DOHH2 (cell line): Measurements from ENCODE around the gene ACTN1.

Experiments used
- H3F3A ChIP-seq: fragments of 200-600 bp; sonication (generic), shearing (Covaris generic); 2 replicates; pipeline ENCODE4 v1.6.0; 2016; ENCODE audit warnings: antibody characterized with exemption, mild to moderate bottlenecking; ENCODE audit not compliant: control insufficient read depth, insufficient read depth
- H3K27ac ChIP-seq: fragments of 200-600 bp; sonication (generic); 2 replicates; pipeline ENCODE4 v1.5.1; 2014; ENCODE audit warnings: low read depth, mild to moderate bottlenecking, low read length, moderate library complexity
- H3K27me3 ChIP-seq: fragments of 200-600 bp; sonication (generic); 2 replicates; pipeline ENCODE4 v1.6.1; 2014; ENCODE audit warnings: mild to moderate bottlenecking, low read length, mixed read lengths; ENCODE audit not compliant: control insufficient read depth
- H3K36me3 ChIP-seq: fragments of 200-600 bp; sonication (generic); 2 replicates; pipeline ENCODE4 v1.6.1; 2014; ENCODE audit warnings: mild to moderate bottlenecking, low read length, moderate library complexity, mixed read lengths; ENCODE audit not compliant: control insufficient read depth
- H3K4me1 ChIP-seq: fragments of 200-600 bp; sonication (generic); 2 replicates; pipeline ENCODE4 v1.6.1; 2014; ENCODE audit warnings: mild to moderate bottlenecking, low read length, mixed read lengths; ENCODE audit not compliant: control insufficient read depth
- H3K4me2 ChIP-seq: fragments of 200-600 bp; sonication (generic); 2 replicates; pipeline ENCODE4 v1.6.0; 2014; ENCODE audit warnings: mild to moderate bottlenecking, low read length, moderate library complexity
- H3K4me3 ChIP-seq: fragments of 200-600 bp; sonication (generic); 2 replicates; pipeline ENCODE4 v1.5.1; 2014; ENCODE audit warnings: mild to moderate bottlenecking, low read length, mixed read lengths
- H3K79me2 ChIP-seq: fragments of 200-600 bp; sonication (generic); 2 replicates; pipeline ENCODE4 v1.6.1; 2014; ENCODE audit warnings: mild to moderate bottlenecking, low read length, mixed read lengths; ENCODE audit not compliant: control insufficient read depth
- H3K9me2 ChIP-seq: fragments of 200-600 bp; sonication (generic); replicated peaks from 2 replicates; pipeline ENCODE4 v1.6.1; 2014; ENCODE audit warnings: mild to moderate bottlenecking, low read length, mixed read lengths; ENCODE audit not compliant: control insufficient read depth
- H3K9me3 ChIP-seq: fragments of 200-600 bp; sonication (generic); 2 replicates; pipeline ENCODE4 v1.6.1; 2014; ENCODE audit warnings: antibody characterized with exemption, low read length, mixed read lengths; ENCODE audit not compliant: control insufficient read depth, insufficient read depth
- H4K20me1 ChIP-seq: fragments of 200-600 bp; sonication (generic); 2 replicates; pipeline ENCODE4 v1.6.0; 2014; ENCODE audit warnings: low read depth, mild to moderate bottlenecking, antibody characterized with exemption, low read length, moderate library complexity; ENCODE audit not compliant: control insufficient read depth, insufficient read depth
- CTCF ChIP-seq: fragments of 200-600 bp; sonication (generic); IDR thresholded peaks from one replicate; pipeline ENCODE4 v1.5.1; 2014; ENCODE audit warnings: antibody characterized with exemption, mild to moderate bottlenecking, low read depth, low read length; ENCODE audit not compliant: poor library complexity, severe bottlenecking
- EZH2phosphoT487 ChIP-seq: fragments of 200-600 bp; sonication (generic); IDR thresholded peaks from 2 replicates; pipeline ENCODE4 v1.6.1; 2017; ENCODE audit warnings: borderline replicate concordance, mild to moderate bottlenecking, antibody characterized with exemption, low read length, moderate library complexity, mixed read lengths

Gene ACTN1

GRCh38 chr14:68890173-68890931, 88.8 kb downstream of the ACTN1 start:
- no peak overlapping the region for H3K27ac ChIP-seq
- no peaks in the 10 kb centered on the region for H3F3A ChIP-seq
- H3K4me3 ChIP-seq = no peak overlapping the region
- no peaks in the 10 kb centered on the region for H3K4me1 ChIP-seq
- no peaks in the 10 kb centered on the region for H3K9me2 ChIP-seq
- H3K4me2 ChIP-seq = no peak overlapping the region
- H3K36me3 ChIP-seq = no peaks in the 10 kb centered on the region
- no peaks in the 10 kb centered on the region; the same call in 1 of the 2 replicates for H3K27me3 ChIP-seq
- no peaks in the 10 kb centered on the region for H3K79me2 ChIP-seq
- TF ChIP-seq EZH2phosphoT487 = no peak
- TF ChIP-seq CTCF = no peak
- no peaks in the 10 kb centered on the region for H3K9me3 ChIP-seq
- no peaks in the 10 kb centered on the region for H4K20me1 ChIP-seq

GRCh38 chr14:68888883-68889282, 90.2 kb downstream of the ACTN1 start:
- H4K20me1 ChIP-seq = no peaks in the 10 kb centered on the region
- H3K36me3 ChIP-seq = no peaks in the 10 kb centered on the region

GRCh38 chr14:68888025-68888850, 90.9 kb downstream of the ACTN1 start:
- H3K4me2 ChIP-seq = no peak overlapping the region
- no peaks in the 10 kb centered on the region for H4K20me1 ChIP-seq
- TF ChIP-seq CTCF (no peak), EZH2phosphoT487 (no peak)
- H3K27me3 ChIP-seq = no peaks in the 10 kb centered on the region; the same call in 1 of the 2 replicates
- no peaks in the 10 kb centered on the region for H3K9me2 ChIP-seq
- no peaks in the 10 kb centered on the region for H3F3A ChIP-seq
- H3K9me3 ChIP-seq = no peaks in the 10 kb centered on the region
- H3K36me3 ChIP-seq = no peaks in the 10 kb centered on the region
- H3K27ac ChIP-seq = no peak overlapping the region
- peaks cover 3% of the 10 kb centered on the region; the same call in 1 of the 2 replicates for H3K4me1 ChIP-seq
- no peak overlapping the region for H3K4me3 ChIP-seq
- no peaks in the 10 kb centered on the region for H3K79me2 ChIP-seq

More at GRCh38 chr14:68888883-68889282, 90.2 kb downstream of the ACTN1 start:
- H3K9me2 ChIP-seq = no peaks in the 10 kb centered on the region
- no peaks in the 10 kb centered on the region for H3K9me3 ChIP-seq
- no peaks in the 10 kb centered on the region; the same call in 1 of the 2 replicates for H3K27me3 ChIP-seq
- no peak for TF ChIP-seq CTCF
- no peak for TF ChIP-seq EZH2phosphoT487
- H3K4me3 ChIP-seq = no peak overlapping the region
- H3K4me1 ChIP-seq = peaks cover 3% of the 10 kb centered on the region; the same call in 1 of the 2 replicates
- no peaks in the 10 kb centered on the region for H3F3A ChIP-seq
- H3K4me2 ChIP-seq = no peak overlapping the region
- H3K79me2 ChIP-seq = no peaks in the 10 kb centered on the region
- no peak overlapping the region for H3K27ac ChIP-seq
